GM18951 (cell line): Measurements from ENCODE around the gene GPA33.

Source experiments
- POLR2A ChIP-seq: IDR thresholded peaks from 4 replicates; pipeline ENCODE4 v1.6.1; 2011; ENCODE audit warnings: mild to moderate bottlenecking; ENCODE audit not compliant: insufficient read length, insufficient read depth; ENCODE audit errors: extremely low read depth
- in situ Hi-C: fragments of 300-500 bp; cut with MboI; formaldehyde crosslinking; loops from one replicate; pipeline ENCODE4 v1.12.0; 2022; ENCODE audit warnings: low sequenced_read_pairs, mixed read lengths, inconsistent platforms; ENCODE audit not compliant: unreplicated experiment

GPA33 gene

GRCh38 chr1:167127236-167127635, 37.1 kb upstream of the GPA33 start:
- in situ Hi-C loops, result no loop called here
- TF ChIP-seq POLR2A, result no peak

GRCh38 chr1:167126811-167127210, 36.6 kb upstream of the GPA33 start:
- TF ChIP-seq POLR2A, result no peak
- in situ Hi-C loops, result no loop called here

DNA sequence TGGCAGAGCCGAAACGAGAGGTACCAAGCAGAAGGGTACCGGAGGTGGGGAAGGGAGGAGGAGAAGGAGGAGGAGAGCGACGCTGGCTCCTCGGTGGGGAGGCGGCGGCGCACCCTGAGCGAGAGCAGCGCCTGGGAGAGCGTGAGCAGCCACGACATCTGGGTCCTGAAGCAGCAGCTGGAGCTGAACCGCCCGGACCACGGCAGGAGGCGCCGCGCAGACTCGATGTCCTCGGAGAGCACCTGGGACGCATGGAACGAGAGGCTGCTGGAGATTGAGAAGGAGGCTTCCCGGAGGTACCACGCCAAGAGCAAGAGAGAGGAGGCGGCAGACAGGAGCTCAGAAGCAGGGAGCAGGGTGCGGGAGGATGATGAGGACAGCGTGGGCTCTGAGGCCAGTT, 36.1 kb upstream of the GPA33 start:
- in situ Hi-C loops, result no loop called here
- TF ChIP-seq POLR2A, result no peak

DNA sequence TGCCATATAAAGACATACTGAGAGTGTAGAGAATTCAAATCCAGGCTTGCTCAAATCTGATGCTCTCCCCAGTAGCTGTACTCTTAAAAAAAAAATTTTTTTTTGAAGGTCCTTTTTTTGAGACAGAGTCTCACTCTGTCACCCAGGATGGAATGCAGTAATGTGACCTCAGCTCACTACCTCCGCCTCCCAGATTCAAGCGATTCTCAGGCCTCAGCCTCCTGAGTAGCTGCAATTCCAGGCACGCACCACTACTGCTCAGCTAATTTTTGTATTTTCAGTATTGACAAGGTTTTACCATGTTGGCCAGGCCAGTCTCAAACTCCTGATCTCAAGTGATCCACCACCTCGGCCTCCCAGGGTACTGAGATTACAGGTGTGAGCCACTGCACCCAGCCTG, 32.4 kb upstream of the GPA33 start:
- in situ Hi-C loops, result no loop called here
- no peak for TF ChIP-seq POLR2A

DNA sequence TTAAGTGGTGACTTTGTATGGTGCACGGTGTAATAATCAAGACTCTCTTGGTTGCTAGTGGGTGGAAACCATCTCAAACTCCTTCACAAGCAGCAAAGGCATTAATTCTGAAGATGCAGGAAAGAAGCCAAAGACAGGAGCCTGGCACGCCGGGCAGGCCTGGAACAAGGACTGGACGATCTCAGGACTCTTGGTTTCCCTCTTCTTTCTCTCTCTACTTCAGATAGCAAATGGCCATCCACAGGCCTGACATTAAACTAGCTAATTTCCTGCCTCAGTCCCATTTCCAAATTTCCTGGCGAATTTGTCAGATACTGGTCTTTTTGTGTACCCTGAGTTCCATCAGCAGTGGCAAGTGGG, 31.9 kb upstream of the GPA33 start:
- in situ Hi-C loops, result no loop called here
- no peak for TF ChIP-seq POLR2A

GRCh38 chr1:167121375-167122120, 31.4 kb upstream of the GPA33 start:
- no peak for TF ChIP-seq POLR2A
- in situ Hi-C loops, result no loop called here

DNA sequence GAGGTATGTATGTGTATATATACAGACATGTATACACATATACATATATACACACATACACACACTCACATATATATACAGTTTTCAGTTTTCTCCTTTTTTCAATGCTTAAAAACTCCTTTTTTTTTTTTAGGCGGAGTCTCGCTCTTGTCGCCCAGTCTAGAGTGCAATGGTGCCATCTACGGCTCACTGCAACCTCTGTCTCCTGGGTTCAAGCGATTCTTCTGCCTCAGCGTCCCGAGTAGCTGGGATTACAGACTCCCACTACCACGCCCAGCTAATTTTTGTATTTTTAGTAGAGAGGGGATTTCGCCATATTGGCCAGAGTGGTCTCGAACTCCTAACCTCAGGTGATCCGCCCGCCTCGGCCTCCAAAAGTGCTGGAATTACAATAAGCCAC, 30.7 kb upstream of the GPA33 start:
- in situ Hi-C loops, result no loop called here
- no peak for TF ChIP-seq POLR2A

DNA sequence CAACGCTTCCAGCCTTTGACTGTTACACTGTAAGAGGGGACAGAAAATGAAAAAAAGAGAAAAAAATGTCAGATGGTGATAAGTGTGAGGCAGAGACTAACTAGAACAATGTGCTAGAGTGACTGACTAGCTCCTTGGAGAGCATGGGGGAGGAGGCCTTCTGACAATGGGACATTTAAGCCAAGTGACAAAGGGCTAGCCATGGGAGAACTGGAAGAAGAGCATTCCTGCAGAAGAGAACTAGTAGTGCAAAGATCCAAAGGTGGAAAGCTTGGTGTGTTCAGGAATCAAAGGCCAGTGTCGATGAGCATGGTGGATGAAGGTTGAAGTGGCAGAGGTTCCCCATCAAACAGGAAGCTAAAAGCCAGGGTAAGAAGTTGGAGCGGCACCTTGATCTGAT, 29.5 kb upstream of the GPA33 start:
- no peak for TF ChIP-seq POLR2A
- in situ Hi-C loops, result no loop called here

- in situ Hi-C loops, result no loop called here
- no peak for TF ChIP-seq POLR2A
Observed at GRCh38 chr1:167118188-167118587, 28.0 kb upstream of the GPA33 start.

GRCh38 chr1:167117225-167117624, 27.0 kb upstream of the GPA33 start:
- no peak for TF ChIP-seq POLR2A

DNA sequence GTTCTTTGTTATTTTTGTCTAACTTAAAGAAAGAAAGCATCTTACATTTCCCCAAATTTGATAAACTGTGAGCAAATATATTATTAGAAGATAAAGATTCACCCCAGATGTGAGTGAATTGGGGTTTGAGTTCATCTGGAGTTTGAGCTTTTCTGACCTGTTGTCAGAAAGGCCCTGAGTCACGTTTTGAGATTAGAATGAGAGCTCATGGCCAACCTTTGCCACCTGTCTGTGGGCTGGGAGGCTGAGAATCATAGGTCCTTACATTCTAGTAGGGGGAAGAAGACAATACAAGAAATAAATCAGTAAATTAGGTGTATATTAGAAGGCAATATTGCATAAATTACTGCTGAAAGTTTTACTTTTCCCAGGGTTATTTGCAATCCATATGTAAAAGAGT, 26.0 kb upstream of the GPA33 start:
- TF ChIP-seq POLR2A, result no peak
- in situ Hi-C loops, result no loop called here

More at GRCh38 chr1:167117225-167117624, 27.0 kb upstream of the GPA33 start:
- in situ Hi-C loops, result no loop called here

- TF ChIP-seq POLR2A, result no peak
- in situ Hi-C loops, result no loop called here
Observed at GRCh38 chr1:167115655-167116054, 25.5 kb upstream of the GPA33 start.

DNA sequence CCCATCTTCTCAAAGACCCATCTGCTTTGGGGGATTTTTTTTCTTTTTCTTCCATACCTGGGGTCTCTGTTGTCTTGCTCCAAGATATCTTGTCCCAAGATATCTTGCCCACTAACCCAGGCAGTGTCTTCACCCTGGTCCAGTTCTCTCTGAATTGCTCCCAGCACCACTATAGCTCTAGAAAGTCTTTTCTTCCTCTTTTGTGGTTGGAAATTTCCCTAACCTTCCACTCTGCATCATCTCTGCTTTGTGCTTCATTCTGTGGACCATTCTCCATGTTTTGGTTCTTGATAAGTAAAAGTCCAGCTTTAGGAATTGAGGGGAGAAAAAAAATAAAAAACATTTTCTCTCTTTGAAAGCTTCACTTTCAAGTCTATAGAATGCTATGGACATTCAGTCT, 24.5 kb upstream of the GPA33 start:
- TF ChIP-seq POLR2A, result no peak
- in situ Hi-C loops, result no loop called here

DNA sequence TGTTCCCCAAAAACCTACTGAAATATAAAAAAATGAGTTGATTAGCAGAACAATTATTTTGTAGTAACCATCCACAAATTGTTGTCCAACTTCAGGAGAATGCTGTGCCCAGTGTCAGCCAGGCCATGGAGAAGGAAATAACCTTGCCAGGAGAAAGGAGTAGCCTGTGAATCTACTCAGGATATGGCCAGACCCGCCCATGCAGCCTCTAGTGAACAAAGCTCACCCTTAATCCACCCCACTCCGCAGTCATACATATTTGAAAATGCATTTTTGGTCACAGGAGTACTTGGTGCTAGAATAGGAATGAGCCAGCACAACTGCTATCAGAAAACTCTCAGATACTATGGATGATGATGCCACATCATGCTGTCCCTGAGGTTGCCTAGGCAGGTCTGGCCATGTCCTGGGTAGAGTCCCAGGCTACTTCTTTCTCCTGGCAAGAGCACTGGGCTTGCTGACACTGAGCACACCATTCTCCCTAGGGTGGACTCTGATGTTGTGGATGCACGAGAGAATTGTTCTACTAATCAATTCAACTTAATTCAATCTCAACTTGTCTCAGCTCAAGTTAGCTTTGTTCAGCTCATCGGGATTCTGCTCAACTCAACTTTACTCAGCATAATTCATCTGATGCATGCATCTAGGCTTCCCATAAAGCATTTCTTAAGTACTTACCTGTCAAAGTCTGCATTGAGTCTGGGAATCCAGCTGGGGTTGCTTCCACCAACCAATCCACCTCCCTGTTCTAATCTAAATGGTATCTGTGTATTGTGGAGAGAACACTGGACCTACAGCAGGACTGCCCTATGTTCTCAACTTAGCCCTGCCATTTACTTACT, 21.9 kb upstream of the GPA33 start:
- in situ Hi-C loops, result no loop called here
- TF ChIP-seq POLR2A, result no peak
